ENCODE measurements around the gene PDE5A.

GRCh38 chr4:119525771-119526712, 102.6 kb downstream of the PDE5A start:
- TF ChIP-seq CTCF (IDR thresholded peaks at IDR 0.05; ENCODE audit: extremely low read depth in 1 of 2, insufficient read depth in 1 of 2, low read depth in 1 of 2, low read length in 2 of 2) (no peak), POLR2A (IDR thresholded peaks at IDR 0.05; ENCODE audit: low read depth, low read length) (no peak), POLR2AphosphoS5 (IDR thresholded peaks at IDR 0.05; ENCODE audit: insufficient read depth, low read depth, low read length) (no peak), MAX (IDR thresholded peaks at IDR 0.05; ENCODE audit: insufficient read depth, insufficient read length) (no peak), EZH2 (IDR thresholded peaks at IDR 0.05; ENCODE audit: borderline replicate concordance, low read depth, low read length, severe bottlenecking) (no peak), MYC (IDR thresholded peaks at IDR 0.05; ENCODE audit: low read depth, low read length) (no peak), JUN (IDR thresholded peaks at IDR 0.05; ENCODE audit: borderline replicate concordance, insufficient read depth, insufficient read length, low read depth) (no peak), FOS (IDR thresholded peaks at IDR 0.05; ENCODE audit: borderline replicate concordance, insufficient read depth, low read length) (no peak)
